Panc1 (cell line): ENCODE results near the gene BAHCC1. TPM values are rescaled to one million over a fixed set of nuclear protein-coding genes. Genes with fewer than 3 reads are reported as not detected.

Source experiments
- ATAC-seq: fragments of 200-7000 bp; cut with Tn5 transposase; 2 replicates; pipeline ENCODE4 v1.9.1; 2020; ENCODE audit warnings: mild to moderate bottlenecking, moderate library complexity
- BruUV-seq: library from RNA; stranded (reverse); fragments of 400-500 nt; replicated peaks from 2 replicates; lab custom pipeline; 2021; lab: Mats Ljungman, UMichigan
- CTCF ChIA-PET: fragments of 300-600 bp; sonication (Branson Sonifier 250); formaldehyde crosslinking; loops from one replicate; lab custom pipeline; 2022; ENCODE audit warnings: antibody characterized with exemption; lab: Charles Lee
- POLR2A ChIA-PET: fragments of 300-600 bp; sonication (Branson Sonifier 250); formaldehyde crosslinking; loops from one replicate; lab custom pipeline; 2022; ENCODE audit warnings: antibody characterized with exemption; lab: Charles Lee
- DNase-seq: peaks from one replicate; pipeline ENCODE4 v3.0.0-alpha.2; 2010; ENCODE audit warnings: low read depth, low spot score
- H3K27ac ChIP-seq: 2 replicates; pipeline ENCODE4 v1.5.1; 2011; ENCODE audit warnings: mild to moderate bottlenecking, low read length, inconsistent platforms
- H3K27me3 ChIP-seq: fragments of 200-500 bp; sonication (Bioruptor generic); 2 replicates; pipeline ENCODE4 v1.6.0; 2014; ENCODE audit warnings: low read length, inconsistent platforms; ENCODE audit not compliant: control insufficient read depth, insufficient read depth
- H3K36me3 ChIP-seq: fragments of 200-500 bp; sonication (Bioruptor generic); 2 replicates; pipeline ENCODE4 v1.5.1; 2014; ENCODE audit warnings: inconsistent platforms, mild to moderate bottlenecking, low read length, moderate library complexity; ENCODE audit not compliant: control insufficient read depth, insufficient read depth
- H3K4me1 ChIP-seq: 2 replicates; pipeline ENCODE4 v1.5.1; 2011; ENCODE audit warnings: inconsistent platforms, mild to moderate bottlenecking, low read length, moderate library complexity; ENCODE audit not compliant: control insufficient read depth, insufficient read depth
- H3K4me3 ChIP-seq, 2 experiments: 2 replicates each; pipeline ENCODE4 v1.5.1; 2011 to 2012; ENCODE audit warnings: low read depth in 2 of 2, low read length in 2 of 2, mild to moderate bottlenecking in 2 of 2, inconsistent platforms in 1 of 2, moderate library complexity in 1 of 2
- H3K9me3 ChIP-seq: fragments of 200-500 bp; sonication (Bioruptor generic); 2 replicates; pipeline ENCODE4 v1.5.1; 2014; ENCODE audit warnings: low read depth, mild to moderate bottlenecking, inconsistent platforms, low read length, moderate library complexity; ENCODE audit not compliant: control insufficient read depth, insufficient read depth
- POLR2AphosphoS5 ChIP-seq: IDR thresholded peaks from 2 replicates; pipeline ENCODE4 v1.6.1; 2012; ENCODE audit warnings: mild to moderate bottlenecking, low read depth, low read length, moderate library complexity
- REST ChIP-seq, 2 experiments: IDR thresholded peaks; 2 replicates each; pipeline ENCODE4 v1.6.1; 2011 to 2012; ENCODE audit warnings: low read depth in 2 of 2, control low read depth in 1 of 2, low read length in 1 of 2, mild to moderate bottlenecking in 1 of 2, moderate library complexity in 1 of 2; ENCODE audit not compliant: insufficient read depth in 1 of 2
- SIN3A ChIP-seq: IDR thresholded peaks from 2 replicates; pipeline ENCODE4 v1.6.1; 2012; ENCODE audit warnings: low read depth, mild to moderate bottlenecking, low read length, moderate library complexity, borderline replicate concordance; ENCODE audit not compliant: insufficient read depth
- TCF7L2 ChIP-seq: IDR thresholded peaks from 2 replicates; pipeline ENCODE4 v1.6.1; 2011; ENCODE audit warnings: mild to moderate bottlenecking, low read depth, low read length, inconsistent platforms
- in situ Hi-C: cut with HindIII; loops from 2 replicates; pipeline ENCODE4 v1.10.0; 2016; ENCODE audit warnings: low sequenced_read_pairs, low pct_unique_long_range_greater_than_20kb
- intact Hi-C: fragments of 100-400 bp; cut with micrococcal nuclease; formaldehyde crosslinking; loops from one replicate; pipeline ENCODE4 v1.10.0; 2022; ENCODE audit not compliant: unreplicated experiment
- total RNA-seq: library from RNA; stranded (reverse); gene quantifications from one replicate; pipeline ENCODE4 v1.2.1, GENCODE V29; 2021; ENCODE audit not compliant: unreplicated experiment
- TF ChIP-seq, protein P1 (sequence below): fragments of 450-650 bp; IDR thresholded peaks from 2 replicates; pipeline ENCODE4 v1.5.1; 2017; ENCODE audit warnings: mild to moderate bottlenecking

Gene BAHCC1
- total RNA-seq, 1 experiment from 2014 or later: 77.4 TPM

- Histone ChIP-seq H3K27me3 (no peaks in the 10 kb centered on the region), H3K27ac (no peak overlapping the region), H3K4me3 (no peak overlapping the region), H3K36me3 (no peaks in the 10 kb centered on the region), H3K4me1 (peaks cover 7% of the 10 kb centered on the region; the same call in 1 of the 2 replicates), H3K9me3 (no peaks in the 10 kb centered on the region)
- ChIA-PET CTCF (no interaction called here), POLR2A (no interaction called here)
- in situ Hi-C loops: no loop called here
- TF ChIP-seq SIN3A: no peak
- TF ChIP-seq, protein P1, sequence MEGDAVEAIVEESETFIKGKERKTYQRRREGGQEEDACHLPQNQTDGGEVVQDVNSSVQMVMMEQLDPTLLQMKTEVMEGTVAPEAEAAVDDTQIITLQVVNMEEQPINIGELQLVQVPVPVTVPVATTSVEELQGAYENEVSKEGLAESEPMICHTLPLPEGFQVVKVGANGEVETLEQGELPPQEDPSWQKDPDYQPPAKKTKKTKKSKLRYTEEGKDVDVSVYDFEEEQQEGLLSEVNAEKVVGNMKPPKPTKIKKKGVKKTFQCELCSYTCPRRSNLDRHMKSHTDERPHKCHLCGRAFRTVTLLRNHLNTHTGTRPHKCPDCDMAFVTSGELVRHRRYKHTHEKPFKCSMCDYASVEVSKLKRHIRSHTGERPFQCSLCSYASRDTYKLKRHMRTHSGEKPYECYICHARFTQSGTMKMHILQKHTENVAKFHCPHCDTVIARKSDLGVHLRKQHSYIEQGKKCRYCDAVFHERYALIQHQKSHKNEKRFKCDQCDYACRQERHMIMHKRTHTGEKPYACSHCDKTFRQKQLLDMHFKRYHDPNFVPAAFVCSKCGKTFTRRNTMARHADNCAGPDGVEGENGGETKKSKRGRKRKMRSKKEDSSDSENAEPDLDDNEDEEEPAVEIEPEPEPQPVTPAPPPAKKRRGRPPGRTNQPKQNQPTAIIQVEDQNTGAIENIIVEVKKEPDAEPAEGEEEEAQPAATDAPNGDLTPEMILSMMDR: no peak
- TF ChIP-seq REST (IDR thresholded peaks at IDR 0.05; ENCODE audit: insufficient read depth in 1 of 2, low read depth in 2 of 2, low read length in 1 of 2): no peak
- no peak for TF ChIP-seq POLR2AphosphoS5
- no peak for TF ChIP-seq TCF7L2
- BruUV-seq: no TSS peak
- no peak for DNase-seq
- intact Hi-C loops: no loop called here
- peak; percentile 40 for ATAC-seq
Measured at GRCh38 chr17:81378941-81379511, 16.2 kb upstream of the BAHCC1 start.

- Histone ChIP-seq H3K4me1 (peaks cover 7% of the 10 kb centered on the region; the same call in 1 of the 2 replicates), H3K4me3 (no peak overlapping the region), H3K9me3 (no peaks in the 10 kb centered on the region), H3K36me3 (no peaks in the 10 kb centered on the region), H3K27me3 (no peaks in the 10 kb centered on the region), H3K27ac (no peak overlapping the region)
- in situ Hi-C loops: no loop called here
- TF ChIP-seq SIN3A (no peak), TCF7L2 (no peak)
- CTCF ChIA-PET: no interaction called here
- DNase-seq (no peak), ATAC-seq (peak; percentile 74)
- intact Hi-C loops: no loop called here
- BruUV-seq: no TSS peak
- POLR2A ChIA-PET: no interaction called here
Measured at GRCh38 chr17:81379523-81379942, 15.7 kb upstream of the BAHCC1 start.

DNA sequence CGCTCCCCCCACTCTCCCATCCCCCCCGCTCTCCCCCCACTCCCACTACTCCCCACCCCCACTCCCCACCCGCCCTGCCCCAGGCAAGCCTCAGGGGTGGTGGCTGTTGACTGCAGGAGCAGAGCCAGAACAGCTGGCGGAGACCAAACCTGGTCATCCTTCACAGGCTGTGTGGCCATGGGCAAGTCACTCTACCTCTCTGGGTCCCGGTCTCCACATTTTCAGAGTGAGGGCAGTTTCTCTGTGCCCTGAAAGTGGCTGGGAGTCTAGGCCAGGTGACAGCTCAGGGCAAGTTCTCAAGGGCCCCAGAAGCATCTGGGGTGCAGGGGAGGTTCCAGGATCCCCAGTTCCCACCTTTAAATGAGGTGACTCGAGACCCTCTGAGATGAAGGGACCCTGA lies 15.1 kb upstream of the BAHCC1 start:
- H3K27me3 ChIP-seq: no peaks in the 10 kb centered on the region
- ChIA-PET POLR2A (no interaction called here), CTCF (interaction anchor here (0.6 to 1.0 kb wide), 2 partner anchors 104 to 234 kb away, joined by 3 read pairs; no protein-coding TSS in a partner anchor)
- H3K27ac ChIP-seq: no peak overlapping the region
- in situ Hi-C loops (no loop called here), intact Hi-C loops (no loop called here)
- ATAC-seq (no peak), DNase-seq (no peak)
- H3K36me3 ChIP-seq: no peaks in the 10 kb centered on the region
- H3K4me3 ChIP-seq: no peak overlapping the region
- peaks cover 12% of the 10 kb centered on the region for H3K4me1 ChIP-seq
- H3K9me3 ChIP-seq: no peaks in the 10 kb centered on the region
- BruUV-seq: no TSS peak
- TF ChIP-seq POLR2AphosphoS5: no peak
- TF ChIP-seq, protein P1: no peak
- TF ChIP-seq REST (IDR thresholded peaks at IDR 0.05; ENCODE audit: insufficient read depth in 1 of 2, low read depth in 2 of 2, low read length in 1 of 2): no peak
- no peak for TF ChIP-seq SIN3A
- TF ChIP-seq TCF7L2: no peak
